GM19452 (cell line): ENCODE results near the gene NUDT16L1.
"Not testable (repeated sequence)": the region's sequence is repeated elsewhere in the genome, so short reads cannot be mapped to it uniquely, and the experiment has no call there.

Experiments
- ATAC-seq: cut with Tn5 transposase; IDR thresholded peaks from one replicate; pipeline ENCODE4 v1.9.1; 2021; ENCODE audit not compliant: unreplicated experiment

The NUDT16L1 gene

DNA sequence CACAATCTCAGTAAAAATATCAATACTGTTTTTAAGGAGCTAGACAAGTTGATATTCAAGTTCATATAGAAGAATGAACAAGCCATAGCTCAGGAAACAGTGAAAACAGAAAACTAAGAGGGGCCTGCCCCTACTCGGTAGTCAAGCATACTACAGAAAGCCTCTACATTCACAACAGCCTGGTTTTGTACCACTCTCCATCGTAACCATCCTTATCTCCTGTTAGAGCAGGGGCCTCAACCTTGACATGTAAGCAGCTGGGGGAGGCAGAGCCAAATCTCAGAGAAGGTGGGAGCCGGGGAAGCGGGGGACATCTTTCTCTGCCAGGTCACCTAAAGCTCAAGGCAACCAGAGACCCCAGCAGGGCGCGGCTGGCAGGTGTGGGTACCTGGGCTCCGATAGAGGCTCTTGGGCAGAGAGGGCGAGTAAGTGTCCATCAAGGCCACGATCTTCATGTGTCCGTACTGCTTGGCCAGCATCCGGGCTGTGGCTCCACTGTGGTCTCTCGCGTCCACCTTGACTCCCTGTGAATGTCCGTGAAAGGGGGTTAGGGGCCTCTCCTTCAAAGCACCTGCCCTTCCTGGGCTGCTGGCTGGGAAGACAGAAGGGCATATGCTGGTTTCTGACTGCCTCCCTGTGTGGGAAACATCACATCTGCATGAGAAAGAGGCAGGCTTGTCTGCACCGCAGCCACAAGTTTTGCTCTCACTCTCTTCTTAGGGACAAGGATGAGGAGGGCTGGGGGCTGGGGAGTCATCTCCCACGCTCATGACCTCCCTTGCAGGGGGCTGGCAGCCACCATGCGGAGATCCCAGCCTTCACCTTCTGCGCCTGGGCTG lies 20.5 kb downstream of the NUDT16L1 start:
- ATAC-seq, result no peak

DNA sequence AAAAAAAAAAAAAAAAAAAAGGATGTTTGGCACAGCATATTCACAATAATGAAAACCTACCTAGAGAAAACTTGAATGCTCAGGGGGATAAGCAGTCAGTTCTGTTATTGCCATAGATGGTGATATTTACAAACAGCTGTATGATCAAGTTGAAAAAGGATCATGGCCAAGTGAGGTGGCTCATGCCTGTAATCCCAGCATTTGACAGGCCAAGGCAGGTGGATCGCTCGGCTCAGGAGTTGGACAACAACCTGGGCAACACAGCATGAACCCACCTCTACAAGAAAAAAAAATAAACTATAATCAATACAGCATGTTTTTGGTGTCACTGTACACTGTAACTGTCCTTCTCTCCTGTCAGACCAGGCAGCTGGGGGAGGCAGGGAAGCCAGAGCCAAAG lies 21.6 kb downstream of the NUDT16L1 start:
- no peak for ATAC-seq

DNA sequence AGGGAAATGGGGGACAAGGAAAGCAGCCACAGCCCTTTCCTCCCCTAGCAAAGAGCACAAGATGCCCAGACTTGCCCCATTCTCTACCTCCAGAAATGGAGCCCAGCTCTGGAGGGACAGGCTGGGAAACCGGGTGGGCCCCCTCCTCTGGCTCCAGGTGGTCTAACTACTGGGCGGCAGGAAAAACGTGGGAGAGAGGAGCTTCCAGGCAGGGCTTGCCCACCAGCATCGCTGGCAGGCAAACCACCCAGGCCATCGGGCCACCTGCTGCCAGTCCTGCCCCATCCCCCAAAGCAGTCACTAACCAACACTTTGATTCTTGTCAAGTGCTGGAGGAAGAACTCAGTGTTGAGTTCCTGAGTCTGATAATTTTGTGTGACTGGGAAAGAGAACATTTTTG lies 25.1 kb downstream of the NUDT16L1 start:
- no peak for ATAC-seq

GRCh38 chr16:4723071-4723767 lies 29.9 kb downstream of the NUDT16L1 start:
- ATAC-seq, result no peak

GRCh38 chr16:4724661-4725270 lies 31.4 kb downstream of the NUDT16L1 start:
- ATAC-seq, result no peak

- no peak for ATAC-seq
These were observed 33.3 kb downstream of the NUDT16L1 start for GRCh38 chr16:4726616-4727015.

DNA sequence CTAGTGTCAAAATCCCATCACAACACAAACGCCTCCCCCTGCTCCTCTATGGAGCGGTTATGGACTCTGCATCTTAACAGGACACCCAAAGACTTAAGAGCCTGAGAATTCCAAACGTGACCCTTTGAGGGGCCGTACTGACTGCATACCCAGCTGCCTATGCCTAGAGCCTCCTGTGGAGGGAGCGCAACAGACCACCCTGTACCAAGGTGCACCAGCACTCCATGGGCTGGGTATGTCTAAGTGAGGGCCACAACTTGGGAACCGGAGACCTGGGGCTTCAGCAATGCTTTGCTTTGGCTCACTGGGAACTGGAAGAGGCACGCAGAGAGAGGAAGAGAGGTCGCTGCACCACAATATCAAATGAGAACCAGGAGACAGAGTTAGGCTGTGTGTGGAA lies 35.3 kb downstream of the NUDT16L1 start:
- ATAC-seq, result no peak

- ATAC-seq, result no peak
These were observed 36.5 kb downstream of the NUDT16L1 start for GRCh38 chr16:4729876-4730275.

DNA sequence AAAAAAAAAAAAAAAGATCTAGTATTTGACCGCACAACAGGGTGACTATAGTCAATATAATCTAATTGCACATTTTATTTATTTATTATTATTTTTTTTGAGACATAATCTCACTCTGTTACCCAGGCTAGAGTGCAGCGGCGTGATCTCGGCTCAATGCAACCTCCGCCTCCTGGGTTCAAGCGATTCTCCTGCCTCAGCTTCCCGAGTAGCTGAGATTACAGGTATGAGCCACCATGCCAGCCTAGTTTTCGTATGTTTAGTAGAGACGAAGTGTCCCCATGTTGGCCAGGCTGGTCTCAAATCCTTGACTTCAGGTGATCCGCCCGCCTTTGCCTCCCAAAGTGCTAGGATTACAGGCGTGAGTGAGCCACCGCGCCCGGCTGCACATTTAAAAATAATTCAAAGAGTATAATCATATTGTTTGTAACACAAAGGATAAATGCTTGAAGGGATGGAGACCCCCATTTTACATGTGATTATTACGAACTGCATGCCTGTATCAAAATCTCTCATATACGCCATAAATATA lies 39.9 kb downstream of the NUDT16L1 start:
- ATAC-seq, result no peak

DNA sequence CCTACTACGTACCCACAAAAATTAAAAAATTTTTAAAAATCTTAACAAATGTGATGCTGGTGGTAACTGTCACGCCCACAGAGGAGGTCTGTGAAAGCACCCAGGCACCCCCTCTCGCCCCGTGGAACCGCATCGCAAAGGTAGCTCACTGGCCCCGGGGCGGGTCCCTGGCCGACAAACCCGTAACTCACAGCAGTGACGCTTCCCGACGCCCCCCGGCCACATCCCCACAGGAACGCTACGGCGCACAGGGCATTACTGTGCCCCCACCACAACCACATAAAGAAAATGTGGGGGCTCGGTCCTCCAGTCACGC lies 40.3 kb downstream of the NUDT16L1 start:
- no peak for ATAC-seq

- ATAC-seq, result peak; percentile 73
These were observed 40.8 kb downstream of the NUDT16L1 start, which contains the start of the genes ANKS3 and DNAAF8 for GRCh38 chr16:4734063-4734729. Gene ANKS3 (minus strand): TSS chr16:4734271. CDS start chr16:4730149, 4,122 bp downstream. Gene DNAAF8 (plus strand): TSS chr16:4734537. CDS start chr16:4736515, 1,978 bp downstream.

- peak; percentile 60 for ATAC-seq
These were observed 41.6 kb downstream of the NUDT16L1 start for GRCh38 chr16:4734730-4735535.

DNA sequence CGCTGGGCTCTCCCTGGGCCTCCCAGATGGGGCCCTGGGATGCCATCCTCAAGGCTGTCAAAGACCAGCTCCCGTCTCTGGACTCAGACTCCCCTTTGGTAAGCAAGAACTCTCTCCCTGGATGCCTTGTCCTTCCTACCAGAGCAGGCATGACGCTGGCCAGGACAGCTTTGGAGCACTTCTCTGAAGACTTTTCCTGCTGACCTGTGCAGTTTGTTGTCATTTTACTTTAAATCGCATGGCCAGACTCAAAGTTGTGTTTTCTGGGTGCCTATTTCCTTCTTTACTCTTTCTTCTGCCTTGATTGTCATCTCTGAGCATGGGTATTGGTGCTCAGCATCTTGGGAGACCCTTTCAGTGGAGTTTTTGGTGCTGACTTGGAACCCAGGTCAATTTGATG lies 43.2 kb downstream of the NUDT16L1 start:
- ATAC-seq, result no peak

DNA sequence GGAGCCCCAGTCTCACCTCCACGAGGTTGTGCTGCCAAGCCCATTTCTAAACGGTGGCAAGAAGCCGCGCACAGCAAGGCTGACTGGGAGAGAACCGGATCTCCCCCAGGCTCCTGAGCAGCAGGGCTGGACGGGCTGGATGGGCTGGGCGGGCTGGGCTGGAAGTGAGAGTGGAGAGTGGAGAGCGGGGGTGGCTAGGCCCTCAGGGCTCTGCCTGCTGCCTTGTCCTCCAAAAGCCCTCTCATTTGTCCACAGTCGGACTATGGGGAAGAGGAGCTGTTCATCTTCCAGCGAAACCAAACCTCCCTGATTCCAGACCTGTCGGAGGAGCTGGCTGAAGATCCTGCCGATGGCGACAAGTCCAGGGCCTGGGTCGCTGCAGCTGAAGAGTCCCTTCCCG lies 44.2 kb downstream of the NUDT16L1 start:
- no peak for ATAC-seq

GRCh38 chr16:4738370-4738769 lies 45.0 kb downstream of the NUDT16L1 start:
- ATAC-seq, result not testable (repeated sequence)

- no peak for ATAC-seq
These were observed 50.0 kb downstream of the NUDT16L1 start for GRCh38 chr16:4743226-4743878.

- ATAC-seq, result no peak
These were observed 51.4 kb downstream of the NUDT16L1 start for GRCh38 chr16:4744555-4745273.

DNA sequence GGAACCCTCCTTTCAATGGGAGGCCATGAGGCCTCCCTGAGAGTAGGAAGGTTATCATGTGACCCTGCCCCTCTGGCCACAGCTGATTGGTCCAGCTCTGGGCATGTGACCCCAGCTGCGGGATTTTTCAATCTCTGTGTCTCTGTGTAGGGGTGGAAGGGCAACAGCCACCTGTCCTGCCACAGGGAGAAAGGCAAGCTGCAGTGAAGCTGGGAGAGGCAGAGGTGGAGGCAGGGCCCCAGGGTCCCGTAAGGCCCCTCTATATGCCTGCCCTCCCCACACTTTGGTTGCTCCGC lies 51.9 kb downstream of the NUDT16L1 start:
- no peak for ATAC-seq
